ENCODE results near the gene MYOZ3. TPM values are rescaled to one million over a fixed set of nuclear protein-coding genes. Genes with fewer than 3 reads are reported as not detected.

The MYOZ3 gene
- polyA plus RNA-seq, 1 of the 3 experiments (the other 2 are of a cell fraction): 0.26 TPM

DNA sequence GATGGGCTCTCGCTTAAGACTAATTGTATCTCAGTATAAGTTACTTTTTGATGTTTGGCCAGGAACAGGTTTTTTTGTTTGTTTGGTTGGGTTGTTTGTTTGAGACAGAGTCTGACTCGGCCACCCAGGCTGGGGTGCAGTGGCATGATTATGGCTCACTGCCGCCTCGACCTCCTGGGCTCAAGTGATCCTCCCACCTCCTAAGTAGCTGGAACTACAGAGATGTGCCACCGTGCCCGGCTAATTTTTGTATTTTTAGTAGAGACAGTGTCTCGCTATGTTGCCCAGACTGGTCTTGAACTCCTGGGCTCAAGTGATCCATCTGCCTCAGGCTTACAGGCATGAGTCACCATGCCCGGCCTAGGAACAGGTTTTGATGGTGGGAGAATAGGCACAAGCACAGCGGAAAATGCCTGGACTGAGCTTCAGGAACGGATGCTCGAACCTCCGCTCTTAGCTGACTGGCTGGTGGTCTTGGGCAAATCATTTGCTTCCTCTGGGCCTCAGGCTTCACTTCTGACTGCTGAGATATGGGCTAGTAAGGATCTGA, 32.0 kb upstream of the MYOZ3 start (continued):
- TF ChIP-seq, protein P1, sequence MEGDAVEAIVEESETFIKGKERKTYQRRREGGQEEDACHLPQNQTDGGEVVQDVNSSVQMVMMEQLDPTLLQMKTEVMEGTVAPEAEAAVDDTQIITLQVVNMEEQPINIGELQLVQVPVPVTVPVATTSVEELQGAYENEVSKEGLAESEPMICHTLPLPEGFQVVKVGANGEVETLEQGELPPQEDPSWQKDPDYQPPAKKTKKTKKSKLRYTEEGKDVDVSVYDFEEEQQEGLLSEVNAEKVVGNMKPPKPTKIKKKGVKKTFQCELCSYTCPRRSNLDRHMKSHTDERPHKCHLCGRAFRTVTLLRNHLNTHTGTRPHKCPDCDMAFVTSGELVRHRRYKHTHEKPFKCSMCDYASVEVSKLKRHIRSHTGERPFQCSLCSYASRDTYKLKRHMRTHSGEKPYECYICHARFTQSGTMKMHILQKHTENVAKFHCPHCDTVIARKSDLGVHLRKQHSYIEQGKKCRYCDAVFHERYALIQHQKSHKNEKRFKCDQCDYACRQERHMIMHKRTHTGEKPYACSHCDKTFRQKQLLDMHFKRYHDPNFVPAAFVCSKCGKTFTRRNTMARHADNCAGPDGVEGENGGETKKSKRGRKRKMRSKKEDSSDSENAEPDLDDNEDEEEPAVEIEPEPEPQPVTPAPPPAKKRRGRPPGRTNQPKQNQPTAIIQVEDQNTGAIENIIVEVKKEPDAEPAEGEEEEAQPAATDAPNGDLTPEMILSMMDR (IDR thresholded peaks at IDR 0.05): no peak
- TF ChIP-seq JUND (IDR thresholded peaks at IDR 0.05): no peak
- TF ChIP-seq, protein P2, sequence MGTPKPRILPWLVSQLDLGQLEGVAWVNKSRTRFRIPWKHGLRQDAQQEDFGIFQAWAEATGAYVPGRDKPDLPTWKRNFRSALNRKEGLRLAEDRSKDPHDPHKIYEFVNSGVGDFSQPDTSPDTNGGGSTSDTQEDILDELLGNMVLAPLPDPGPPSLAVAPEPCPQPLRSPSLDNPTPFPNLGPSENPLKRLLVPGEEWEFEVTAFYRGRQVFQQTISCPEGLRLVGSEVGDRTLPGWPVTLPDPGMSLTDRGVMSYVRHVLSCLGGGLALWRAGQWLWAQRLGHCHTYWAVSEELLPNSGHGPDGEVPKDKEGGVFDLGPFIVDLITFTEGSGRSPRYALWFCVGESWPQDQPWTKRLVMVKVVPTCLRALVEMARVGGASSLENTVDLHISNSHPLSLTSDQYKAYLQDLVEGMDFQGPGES (IDR thresholded peaks at IDR 0.05; ENCODE audit: low read depth, low read length): no peak

DNA sequence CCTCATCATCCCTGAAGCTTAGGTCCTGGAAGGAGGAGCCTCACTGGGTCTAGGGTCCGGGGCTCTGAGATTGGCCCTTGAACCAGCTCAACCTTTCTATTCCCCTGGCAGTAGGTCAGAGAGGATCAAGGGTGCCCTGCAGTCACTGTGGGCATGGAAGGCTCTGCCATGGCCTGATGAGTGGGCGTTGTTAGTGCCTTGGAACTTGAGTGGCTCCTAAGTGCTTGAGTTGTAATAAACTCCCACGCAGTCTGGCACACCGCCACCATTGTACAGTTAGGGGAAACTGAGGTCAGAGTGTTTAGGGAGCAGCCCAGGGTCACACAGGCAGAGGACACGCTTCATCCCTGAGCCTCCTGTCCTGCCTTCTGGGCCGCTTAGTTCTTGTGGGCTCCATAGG, 31.0 kb upstream of the MYOZ3 start:
- Histone ChIP-seq H4K20me1 (ENCODE audit: insufficient read depth) (no peaks in the 10 kb centered on the region), H3K9ac (no peak overlapping the region), H2AFZ (ENCODE audit: low read depth) (no peak overlapping the region), H3K9me3 (no peaks in the 10 kb centered on the region), H3K79me2 (ENCODE audit: insufficient read depth) (no peaks in the 10 kb centered on the region), H3K4me3 (ENCODE audit: low read depth in 2 of 2, low read length in 1 of 2) (no peak overlapping the region), H3K4me1 (ENCODE audit: control insufficient read depth in 1 of 2, insufficient read depth in 2 of 2, low read depth in 1 of 2, low read length in 1 of 2) (peaks cover 0 to 50% of the 10 kb centered on the region in 2 experiments; a peak in 1 of 4 replicates), H3K27me3 (ENCODE audit: insufficient read depth) (no peaks in the 10 kb centered on the region), H3F3A (replicated peaks; ENCODE audit: insufficient read depth) (peaks cover 6% of the 10 kb centered on the region), H3K9me2 (no peaks in the 10 kb centered on the region), H3K4me2 (no peak overlapping the region), H3K36me3 (replicated peaks in 1 of 2; ENCODE audit: control insufficient read depth in 1 of 2, insufficient read depth in 2 of 2, low read length in 1 of 2) (no peaks in the 10 kb centered on the region), H3K27ac (ENCODE audit: low read depth in 2 of 2, low read length in 1 of 2) (no peak overlapping the region; a peak in 1 of 4 replicates)
- WGBS (ENCODE audit: low lambda C conversion rate): 89% methylated on average over 2 of the region's 6 CpGs
- POLR2A ChIA-PET: no interaction called here
- CTCF ChIA-PET: interaction anchor here (1.1 kb wide), 1 partner anchor 69 kb away, joined by 5 read pairs; no protein-coding TSS in a partner anchor
- DNase-seq: no peak
- TF ChIP-seq ELF1 (IDR thresholded peaks at IDR 0.05): no peak

GRCh38 chr5:150630461-150631325, 30.4 kb upstream of the MYOZ3 start:
- peak overlapping the region in 1 of 2 experiments; percentile 17; a peak in 1 of 4 replicates for H3K27ac ChIP-seq (ENCODE audit: low read depth in 2 of 2, low read length in 1 of 2)
- WGBS (ENCODE audit: low lambda C conversion rate): 86% methylated on average over 9 of the region's 9 CpGs
- H3K36me3 ChIP-seq (replicated peaks in 1 of 2; ENCODE audit: control insufficient read depth in 1 of 2, insufficient read depth in 2 of 2, low read length in 1 of 2): no peaks in the 10 kb centered on the region
- no peak for DNase-seq
- no peaks in the 10 kb centered on the region for H4K20me1 ChIP-seq (ENCODE audit: insufficient read depth)
- H3K4me3 ChIP-seq (ENCODE audit: low read depth in 2 of 2, low read length in 1 of 2): no peak overlapping the region
- no peak overlapping the region for H2AFZ ChIP-seq (ENCODE audit: low read depth)
- ChIA-PET POLR2A (interaction anchor here (1.0 to 1.4 kb wide), 2 partner anchors 12 to 23 kb away, joined by 3 to 5 read pairs; no protein-coding TSS in a partner anchor), CTCF (interaction anchor here (0.6 to 1.7 kb wide), 5 partner anchors 11 to 70 kb away, joined by 3 to 9 read pairs (median 4); partner anchors contain the start of gene SYNPO)
- H3K9ac ChIP-seq: no peak overlapping the region
- H3K9me3 ChIP-seq: no peaks in the 10 kb centered on the region
- peaks cover 6% of the 10 kb centered on the region for H3F3A ChIP-seq (replicated peaks; ENCODE audit: insufficient read depth)
- H3K9me2 ChIP-seq: no peaks in the 10 kb centered on the region
- no peaks in the 10 kb centered on the region for H3K27me3 ChIP-seq (ENCODE audit: insufficient read depth)
- H3K4me2 ChIP-seq: no peak overlapping the region
- peaks cover under 1 to 45% of the 10 kb centered on the region in 2 experiments; a peak in 1 of 4 replicates for H3K4me1 ChIP-seq (ENCODE audit: control insufficient read depth in 1 of 2, insufficient read depth in 2 of 2, low read depth in 1 of 2, low read length in 1 of 2)
- TF ChIP-seq RXRA (IDR thresholded peaks at IDR 0.05; ENCODE audit: borderline replicate concordance, low read depth): no peak
- TF ChIP-seq YY1 (IDR thresholded peaks at IDR 0.05; ENCODE audit: low read depth): no peak
- TF ChIP-seq SIN3A (IDR thresholded peaks at IDR 0.05; ENCODE audit: borderline replicate concordance, low read depth, low read length): no peak
- TF ChIP-seq, protein P1 (IDR thresholded peaks at IDR 0.05): no peak
- TF ChIP-seq USF1 (IDR thresholded peaks at IDR 0.05; ENCODE audit: borderline replicate concordance, low read depth): no peak
- TF ChIP-seq SMC3 (IDR thresholded peaks at IDR 0.05; ENCODE audit: low read depth, low read length): no peak
- no peak for TF ChIP-seq JUND (IDR thresholded peaks at IDR 0.05)
- TF ChIP-seq FOXJ3 (CRISPR knock-in tag; IDR thresholded peaks at IDR 0.05): no peak
- no peak for TF ChIP-seq EZH2phosphoT487 (IDR thresholded peaks at IDR 0.05; ENCODE audit: borderline replicate concordance, low read depth)
- TF ChIP-seq MXI1 (IDR thresholded peaks at IDR 0.05; ENCODE audit: low read depth, low read length): no peak
- H3K79me2 ChIP-seq (ENCODE audit: insufficient read depth): no peaks in the 10 kb centered on the region
